IMR-90 (cell line): ENCODE measurements around the gene STAM2.

Experiments used
- MAZ ChIP-seq: IDR thresholded peaks from 2 replicates; pipeline ENCODE4 v1.6.1; 2012; ENCODE audit warnings: low read depth, mild to moderate bottlenecking, low read length, improper control_type of control experiment, moderate library complexity, borderline replicate concordance
- POLR2A ChIP-seq: IDR thresholded peaks from 2 replicates; pipeline ENCODE4 v1.6.1; 2012; ENCODE audit warnings: mild to moderate bottlenecking, low read depth, low read length
- TF ChIP-seq, protein P1 (sequence below): conservative IDR thresholded peaks from 2 replicates; pipeline ENCODE4 v1.5.1; 2012; ENCODE audit warnings: mild to moderate bottlenecking, low read depth, low read length, improper control_type of control experiment

DNA sequence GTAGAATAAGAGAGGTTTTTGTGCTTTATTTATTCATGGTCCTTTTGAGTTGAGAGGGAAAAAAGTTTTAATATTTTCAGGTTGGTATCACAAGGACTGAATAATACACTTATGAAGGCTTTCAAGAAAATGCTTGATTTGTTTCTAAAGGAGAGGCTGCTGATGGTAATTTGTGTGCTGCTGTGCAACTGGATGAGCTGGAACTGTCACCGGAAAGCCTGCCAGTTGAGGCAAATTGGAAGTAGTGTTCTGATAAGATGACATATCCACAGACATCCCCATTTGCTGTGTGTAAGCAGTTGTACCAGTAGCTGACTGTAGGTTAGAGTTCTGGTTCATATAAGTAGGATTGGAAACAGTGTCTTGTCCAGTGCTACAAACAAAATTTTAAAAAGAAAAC is 55.1 kb downstream of the STAM2 start:
- TF ChIP-seq, protein P1, sequence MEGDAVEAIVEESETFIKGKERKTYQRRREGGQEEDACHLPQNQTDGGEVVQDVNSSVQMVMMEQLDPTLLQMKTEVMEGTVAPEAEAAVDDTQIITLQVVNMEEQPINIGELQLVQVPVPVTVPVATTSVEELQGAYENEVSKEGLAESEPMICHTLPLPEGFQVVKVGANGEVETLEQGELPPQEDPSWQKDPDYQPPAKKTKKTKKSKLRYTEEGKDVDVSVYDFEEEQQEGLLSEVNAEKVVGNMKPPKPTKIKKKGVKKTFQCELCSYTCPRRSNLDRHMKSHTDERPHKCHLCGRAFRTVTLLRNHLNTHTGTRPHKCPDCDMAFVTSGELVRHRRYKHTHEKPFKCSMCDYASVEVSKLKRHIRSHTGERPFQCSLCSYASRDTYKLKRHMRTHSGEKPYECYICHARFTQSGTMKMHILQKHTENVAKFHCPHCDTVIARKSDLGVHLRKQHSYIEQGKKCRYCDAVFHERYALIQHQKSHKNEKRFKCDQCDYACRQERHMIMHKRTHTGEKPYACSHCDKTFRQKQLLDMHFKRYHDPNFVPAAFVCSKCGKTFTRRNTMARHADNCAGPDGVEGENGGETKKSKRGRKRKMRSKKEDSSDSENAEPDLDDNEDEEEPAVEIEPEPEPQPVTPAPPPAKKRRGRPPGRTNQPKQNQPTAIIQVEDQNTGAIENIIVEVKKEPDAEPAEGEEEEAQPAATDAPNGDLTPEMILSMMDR, result no peak
- no peak for TF ChIP-seq MAZ
- no peak for TF ChIP-seq POLR2A
